ENCODE results near the gene HSD3B7. TPM values are rescaled to one million over a fixed set of nuclear protein-coding genes. Genes with fewer than 3 reads are reported as not detected.

The HSD3B7 gene
- total RNA-seq, 1 experiment from 2014 or later = 5.5 TPM

GRCh38 chr16:30961384-30961783 lies 23.6 kb upstream of the HSD3B7 start:
- TF ChIP-seq CTCF (conservative IDR thresholded peaks at IDR 0.05) = no peak
- H2BK15ac ChIP-seq (ENCODE audit: low read depth, low read length) = no peak overlapping the region
- no peaks in the 10 kb centered on the region for H4K20me1 ChIP-seq (ENCODE audit: control insufficient read depth, insufficient read depth, insufficient read length)
- H3K27ac Mint-ChIP-seq = no peak overlapping the region
- no peaks in the 10 kb centered on the region for H3K9me3 Mint-ChIP-seq
- no peak overlapping the region for H2BK12ac ChIP-seq (ENCODE audit: insufficient read length, low read depth, low read length)
- no peak overlapping the region for H2AK5ac ChIP-seq (ENCODE audit: insufficient read length, low read length)
- H3K4me2 ChIP-seq (ENCODE audit: insufficient read depth, insufficient read length, low read length) = no peak overlapping the region
- H3K4ac ChIP-seq (ENCODE audit: low read depth, low read length) = no peak overlapping the region
- no peaks in the 10 kb centered on the region; the same call in 1 of the 2 replicates for H3K79me2 ChIP-seq (ENCODE audit: insufficient read depth, low read length)
- no peak overlapping the region for H3K14ac ChIP-seq (ENCODE audit: insufficient read depth, low read length)
- no peaks in the 10 kb centered on the region for H3K27me3 ChIP-seq (ENCODE audit: insufficient read depth, low read length)
- H3K23me2 ChIP-seq (ENCODE audit: insufficient read length, low read depth, low read length, poor library complexity, severe bottlenecking) = no peaks in the 10 kb centered on the region
- H3T11ph ChIP-seq (ENCODE audit: low read length) = no peak overlapping the region
- H4K5ac ChIP-seq (ENCODE audit: insufficient read length, low read depth, low read length) = no peak overlapping the region
- no peak overlapping the region for H2AFZ ChIP-seq (ENCODE audit: low read length)
- no peak overlapping the region for H2BK20ac ChIP-seq (ENCODE audit: low read depth, low read length, poor library complexity, severe bottlenecking)
- no CpG with 5 or more reads among the region's 11 CpGs for WGBS (ENCODE audit: extremely low coverage, insufficient read length, low lambda C conversion rate)
- no peaks in the 10 kb centered on the region for H3K27me3 Mint-ChIP-seq (ENCODE audit: low read depth)
- no peak for DNase-seq
- H3K23ac ChIP-seq (ENCODE audit: insufficient read length, low read depth, low read length) = no peak overlapping the region
- H3K79me1 ChIP-seq (ENCODE audit: insufficient read depth, low read depth, low read length, poor library complexity, severe bottlenecking) = peaks cover 4% of the 10 kb centered on the region
- peaks cover 51 to 75% (median 70%) of the 10 kb centered on the region in 3 experiments for H3K36me3 Mint-ChIP-seq (ENCODE audit: insufficient read depth in 1 of 3, low read depth in 3 of 3)
- H3K4me3 Mint-ChIP-seq = no peak overlapping the region
- H3K9me3 ChIP-seq (ENCODE audit: control insufficient read depth, low read depth, low read length) = no peaks in the 10 kb centered on the region
- no peak overlapping the region for H2BK5ac ChIP-seq (ENCODE audit: insufficient read length, low read length)
- H3K9ac ChIP-seq (ENCODE audit: extremely low read depth, insufficient read length, low read length) = no peak overlapping the region
- peaks cover 4 to 10% of the 10 kb centered on the region in 2 experiments for H3K4me1 Mint-ChIP-seq
- no peak overlapping the region for H3K27ac ChIP-seq (ENCODE audit: insufficient read length, low read depth, low read length)
- no peak overlapping the region for H4K8ac ChIP-seq (replicated peaks; ENCODE audit: insufficient read length, low read depth, low read length)
- no peak overlapping the region for H3K18ac ChIP-seq (ENCODE audit: insufficient read length, low read depth, low read length)
- no peak overlapping the region for H3K56ac ChIP-seq (ENCODE audit: insufficient read length, low read depth, low read length)
- no peak overlapping the region for H4K91ac ChIP-seq (ENCODE audit: insufficient read length, low read depth, low read length)
- H2BK120ac ChIP-seq (ENCODE audit: low read depth, low read length, poor library complexity, severe bottlenecking) = no peak overlapping the region
- no peaks in the 10 kb centered on the region for H3K4me1 ChIP-seq (ENCODE audit: insufficient read depth, low read length)
